ENCODE results near the gene COA7.

The COA7 gene

GRCh38 chr1:52670604-52671003 is 27.5 kb downstream of the COA7 start:
- H3K27me3 ChIP-seq (ENCODE audit: insufficient read depth, low read depth, severe bottlenecking) = no peaks in the 10 kb centered on the region
- H3K4me3 ChIP-seq (ENCODE audit: low read depth, low read length) = no peak overlapping the region
- no peaks in the 10 kb centered on the region for H3K9me3 ChIP-seq (ENCODE audit: severe bottlenecking)
- DNase-seq = no peak
- TF ChIP-seq, protein P1, sequence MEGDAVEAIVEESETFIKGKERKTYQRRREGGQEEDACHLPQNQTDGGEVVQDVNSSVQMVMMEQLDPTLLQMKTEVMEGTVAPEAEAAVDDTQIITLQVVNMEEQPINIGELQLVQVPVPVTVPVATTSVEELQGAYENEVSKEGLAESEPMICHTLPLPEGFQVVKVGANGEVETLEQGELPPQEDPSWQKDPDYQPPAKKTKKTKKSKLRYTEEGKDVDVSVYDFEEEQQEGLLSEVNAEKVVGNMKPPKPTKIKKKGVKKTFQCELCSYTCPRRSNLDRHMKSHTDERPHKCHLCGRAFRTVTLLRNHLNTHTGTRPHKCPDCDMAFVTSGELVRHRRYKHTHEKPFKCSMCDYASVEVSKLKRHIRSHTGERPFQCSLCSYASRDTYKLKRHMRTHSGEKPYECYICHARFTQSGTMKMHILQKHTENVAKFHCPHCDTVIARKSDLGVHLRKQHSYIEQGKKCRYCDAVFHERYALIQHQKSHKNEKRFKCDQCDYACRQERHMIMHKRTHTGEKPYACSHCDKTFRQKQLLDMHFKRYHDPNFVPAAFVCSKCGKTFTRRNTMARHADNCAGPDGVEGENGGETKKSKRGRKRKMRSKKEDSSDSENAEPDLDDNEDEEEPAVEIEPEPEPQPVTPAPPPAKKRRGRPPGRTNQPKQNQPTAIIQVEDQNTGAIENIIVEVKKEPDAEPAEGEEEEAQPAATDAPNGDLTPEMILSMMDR (IDR thresholded peaks at IDR 0.05; ENCODE audit: low read depth, low read length) = no peak
- no peaks in the 10 kb centered on the region for H3K36me3 ChIP-seq
- H3K27ac ChIP-seq = no peak overlapping the region

- H3K9me3 ChIP-seq (ENCODE audit: severe bottlenecking) = no peaks in the 10 kb centered on the region
Measured at GRCh38 chr1:52669696-52670095, 28.5 kb downstream of the COA7 start.

DNA sequence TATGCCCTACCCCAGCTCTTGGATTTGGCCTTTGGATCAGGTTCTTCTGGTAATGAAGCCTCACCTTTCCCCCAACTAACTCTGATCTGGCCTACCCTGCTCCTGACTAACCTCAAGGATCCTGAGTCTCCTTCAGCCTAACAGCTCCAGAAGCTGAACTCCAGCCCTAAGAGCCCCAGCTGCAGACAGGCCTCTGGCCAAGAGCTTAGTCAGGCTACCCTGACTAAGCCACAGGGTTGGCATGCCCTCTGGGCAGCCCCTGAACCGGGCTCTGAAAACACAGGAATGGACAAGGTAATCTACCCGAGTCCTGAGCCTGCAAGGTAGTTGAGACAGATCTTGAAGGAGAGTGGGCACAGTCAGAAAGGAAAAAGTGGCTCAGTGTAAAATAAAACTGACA is 29.4 kb downstream of the COA7 start:
- no peaks in the 10 kb centered on the region for H3K36me3 ChIP-seq

More at GRCh38 chr1:52669696-52670095, 28.5 kb downstream of the COA7 start:
- Histone ChIP-seq H3K27me3 (ENCODE audit: insufficient read depth, low read depth, severe bottlenecking) (no peaks in the 10 kb centered on the region), H3K36me3 (no peaks in the 10 kb centered on the region), H3K27ac (no peak overlapping the region), H3K4me3 (ENCODE audit: low read depth, low read length) (no peak overlapping the region)
- no peak for DNase-seq
- TF ChIP-seq, protein P1 (IDR thresholded peaks at IDR 0.05; ENCODE audit: low read depth, low read length) = no peak

DNA sequence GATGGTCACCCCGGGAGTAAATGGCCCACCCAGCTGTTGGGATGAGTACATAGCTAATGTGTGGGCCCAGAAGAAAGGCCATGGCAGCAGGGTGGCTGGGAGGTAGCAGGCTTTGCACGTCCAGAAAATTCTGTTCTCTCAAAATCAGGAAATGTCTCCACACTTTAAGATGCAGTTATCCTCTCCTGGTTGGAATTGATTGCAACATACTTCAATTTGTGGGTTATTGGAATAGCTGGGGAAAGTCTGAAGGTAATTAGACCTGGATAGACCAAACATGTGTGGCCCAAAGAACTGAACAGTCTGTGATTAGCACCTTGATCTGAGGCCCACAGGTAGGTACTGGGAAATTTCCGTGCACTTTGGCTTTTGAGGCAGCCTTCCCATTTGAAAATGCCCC is 30.2 kb downstream of the COA7 start:
- no peaks in the 10 kb centered on the region for H3K9me3 ChIP-seq (ENCODE audit: severe bottlenecking)

More for the DNA sequence above, 29.4 kb downstream of the COA7 start:
- DNase-seq = no peak
- TF ChIP-seq, protein P1 (IDR thresholded peaks at IDR 0.05; ENCODE audit: low read depth, low read length) = no peak
- H3K4me3 ChIP-seq (ENCODE audit: low read depth, low read length) = no peak overlapping the region
- no peaks in the 10 kb centered on the region for H3K27me3 ChIP-seq (ENCODE audit: insufficient read depth, low read depth, severe bottlenecking)
- H3K27ac ChIP-seq = no peak overlapping the region
- no peaks in the 10 kb centered on the region for H3K9me3 ChIP-seq (ENCODE audit: severe bottlenecking)

DNA sequence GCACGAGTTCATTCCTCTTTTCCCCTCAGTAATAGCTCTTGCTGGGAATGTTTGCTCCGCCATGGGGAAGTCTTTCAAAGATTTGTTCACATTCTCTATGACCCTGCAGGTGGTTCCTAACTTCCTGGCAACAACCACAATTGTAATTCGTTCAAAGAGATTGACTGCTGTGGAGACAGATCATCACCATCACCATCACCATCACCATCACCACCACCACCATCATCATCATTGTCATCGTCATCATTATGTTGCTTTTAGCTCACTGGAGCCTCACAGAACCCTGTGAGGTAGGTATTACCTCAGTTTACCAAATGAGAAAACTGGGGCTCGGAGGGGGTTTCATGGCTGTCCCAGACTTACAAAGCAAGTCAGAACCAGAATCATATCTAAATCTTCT is 30.9 kb downstream of the COA7 start:
- H3K9me3 ChIP-seq (ENCODE audit: severe bottlenecking) = no peaks in the 10 kb centered on the region
- TF ChIP-seq, protein P1 (IDR thresholded peaks at IDR 0.05; ENCODE audit: low read depth, low read length) = no peak
- H3K36me3 ChIP-seq = no peaks in the 10 kb centered on the region
- no peak overlapping the region for H3K4me3 ChIP-seq (ENCODE audit: low read depth, low read length)
- DNase-seq = no peak
- no peaks in the 10 kb centered on the region for H3K27me3 ChIP-seq (ENCODE audit: insufficient read depth, low read depth, severe bottlenecking)
- no peak overlapping the region for H3K27ac ChIP-seq

More for the DNA sequence above, 30.2 kb downstream of the COA7 start:
- Histone ChIP-seq H3K4me3 (ENCODE audit: low read depth, low read length) (no peak overlapping the region), H3K27ac (no peak overlapping the region), H3K36me3 (no peaks in the 10 kb centered on the region), H3K27me3 (ENCODE audit: insufficient read depth, low read depth, severe bottlenecking) (no peaks in the 10 kb centered on the region)
- DNase-seq = no peak
- TF ChIP-seq, protein P1 (IDR thresholded peaks at IDR 0.05; ENCODE audit: low read depth, low read length) = no peak
